GM12878 (cell line): ENCODE results near the gene HMGCS1. TPM values are rescaled to one million over a fixed set of nuclear protein-coding genes. Genes with fewer than 3 reads are reported as not detected.

Source experiments
- CHD2 ChIP-seq: IDR thresholded peaks from 2 replicates; pipeline ENCODE4 v1.6.1; 2011; ENCODE audit warnings: low read depth, low read length, improper control_type of control experiment, borderline replicate concordance
- FOS ChIP-seq: IDR thresholded peaks from 3 replicates; pipeline ENCODE4 v1.6.1; 2011; ENCODE audit warnings: borderline replicate concordance; ENCODE audit not compliant: insufficient read length; ENCODE audit errors: extremely low read depth
- LARP7 ChIP-seq: fragments of 450-650 bp; IDR thresholded peaks from 2 replicates; pipeline ENCODE4 v1.6.1; 2017; ENCODE audit warnings: mild to moderate bottlenecking
- PAX5 ChIP-seq: IDR thresholded peaks from 2 replicates; pipeline ENCODE4 v1.6.1; 2011; ENCODE audit warnings: low read depth, low read length, borderline replicate concordance
- PAX8 ChIP-seq: fragments of 450-650 bp; IDR thresholded peaks from 2 replicates; pipeline ENCODE4 v1.6.1; 2017; ENCODE audit warnings: mild to moderate bottlenecking, moderate library complexity
- RCOR1 ChIP-seq: conservative IDR thresholded peaks from 2 replicates; pipeline ENCODE4 v1.6.1; 2012; ENCODE audit warnings: low read depth, low read length, improper control_type of control experiment
- RELA ChIP-seq: fragments of 450-650 bp; IDR thresholded peaks from 2 replicates; pipeline ENCODE4 v1.8.0; 2014; ENCODE audit warnings: borderline replicate concordance; ENCODE audit not compliant: partially characterized antibody
- SIX5 ChIP-seq: IDR thresholded peaks from 2 replicates; pipeline ENCODE4 v1.6.1; 2011; ENCODE audit warnings: mild to moderate bottlenecking, low read depth, low read length, moderate library complexity; ENCODE audit not compliant: severe bottlenecking
- SMAD1 ChIP-seq: fragments of 450-650 bp; IDR thresholded peaks from 2 replicates; pipeline ENCODE4 v1.6.1; 2018; ENCODE audit warnings: mild to moderate bottlenecking, low read depth; ENCODE audit not compliant: partially characterized antibody
- YBX1 ChIP-seq: fragments of 450-650 bp; IDR thresholded peaks from 2 replicates; pipeline ENCODE4 v1.6.1; 2016; ENCODE audit warnings: antibody characterized with exemption
- polyA plus RNA-seq, 11 experiments: library from polyadenylated mRNA; depleted of rRNA in 4 of 11; unstranded in 6 of 11; stranded (reverse) in 5 of 11; fragments of >200 nt; fragmentation: Nextera tagmentation in 4 of 11; fragmentation: Illumina TruSeq in 1 of 11; extraction: Ambion mirVana in 4 of 11; extraction: Trizol in 1 of 11; gene quantifications; 1 replicate in 1 of 11; 2 replicates in 10 of 11; pipeline versions ENCODE4 v1.2.1 to v1.2.3, GENCODE V29; 2011 to 2016; ENCODE audit warnings: inconsistent platforms in 2 of 11, missing spikeins in 2 of 11, low read depth in 1 of 11
- total RNA-seq, 4 experiments: library from RNA; depleted of rRNA in 3 of 4; stranded (reverse); fragments of >200 nt in 3 of 4; fragmentation: Illumina TruSeq in 1 of 4; extraction: Trizol in 1 of 4; gene quantifications; 2 replicates each; pipeline versions ENCODE4 v1.2.1 to v1.2.3, GENCODE V29; 2013 to 2021
- TF ChIP-seq, protein P1 (sequence below): IDR thresholded peaks from 2 replicates; pipeline ENCODE4 v1.6.1; 2011; ENCODE audit warnings: mild to moderate bottlenecking, low read depth, low read length, moderate library complexity; ENCODE audit not compliant: insufficient replicate concordance
- TF ChIP-seq, protein P2 (sequence below): fragments of 450-650 bp; IDR thresholded peaks from 2 replicates; pipeline ENCODE4 v1.6.1; 2016; ENCODE audit warnings: mild to moderate bottlenecking
- TF ChIP-seq, protein P3 (sequence below): IDR thresholded peaks from 2 replicates; pipeline ENCODE4 v1.6.1; 2012; ENCODE audit warnings: low read depth, low read length, improper control_type of control experiment
- TF ChIP-seq, protein P4 (sequence below): IDR thresholded peaks from 2 replicates; pipeline ENCODE4 v1.6.1; 2011; ENCODE audit warnings: borderline replicate concordance, low read depth, mild to moderate bottlenecking, moderate library complexity, mixed read lengths, low read length; ENCODE audit not compliant: insufficient read depth; ENCODE audit errors: extremely low read length
- TF ChIP-seq, protein P5 (sequence below): fragments of 150-350 bp; IDR thresholded peaks from 2 replicates; pipeline ENCODE4 v1.6.1; 2014; ENCODE audit warnings: mild to moderate bottlenecking, low read depth, low read length
- TF ChIP-seq, protein P6 (sequence below): fragments of 450-650 bp; IDR thresholded peaks from 2 replicates; pipeline ENCODE4 v1.6.1; 2017; ENCODE audit warnings: low read depth, mild to moderate bottlenecking, moderate library complexity
- TF ChIP-seq, protein P7 (sequence below): fragments of 450-650 bp; IDR thresholded peaks from 2 replicates; pipeline ENCODE4 v1.6.1; 2017; ENCODE audit warnings: borderline replicate concordance
- TF ChIP-seq, protein P8 (sequence below): IDR thresholded peaks from 2 replicates; pipeline ENCODE4 v1.6.1; 2011; ENCODE audit warnings: borderline replicate concordance, low read depth, mild to moderate bottlenecking, moderate library complexity, low read length; ENCODE audit not compliant: insufficient read depth, poor library complexity, severe bottlenecking

Gene HMGCS1
- total and polyA plus RNA-seq, 10 of the 15 experiments (the other 5 are each of a cell fraction or from before 2014, with no cell fraction given), result 24.0 to 193 (median 108) TPM

DNA sequence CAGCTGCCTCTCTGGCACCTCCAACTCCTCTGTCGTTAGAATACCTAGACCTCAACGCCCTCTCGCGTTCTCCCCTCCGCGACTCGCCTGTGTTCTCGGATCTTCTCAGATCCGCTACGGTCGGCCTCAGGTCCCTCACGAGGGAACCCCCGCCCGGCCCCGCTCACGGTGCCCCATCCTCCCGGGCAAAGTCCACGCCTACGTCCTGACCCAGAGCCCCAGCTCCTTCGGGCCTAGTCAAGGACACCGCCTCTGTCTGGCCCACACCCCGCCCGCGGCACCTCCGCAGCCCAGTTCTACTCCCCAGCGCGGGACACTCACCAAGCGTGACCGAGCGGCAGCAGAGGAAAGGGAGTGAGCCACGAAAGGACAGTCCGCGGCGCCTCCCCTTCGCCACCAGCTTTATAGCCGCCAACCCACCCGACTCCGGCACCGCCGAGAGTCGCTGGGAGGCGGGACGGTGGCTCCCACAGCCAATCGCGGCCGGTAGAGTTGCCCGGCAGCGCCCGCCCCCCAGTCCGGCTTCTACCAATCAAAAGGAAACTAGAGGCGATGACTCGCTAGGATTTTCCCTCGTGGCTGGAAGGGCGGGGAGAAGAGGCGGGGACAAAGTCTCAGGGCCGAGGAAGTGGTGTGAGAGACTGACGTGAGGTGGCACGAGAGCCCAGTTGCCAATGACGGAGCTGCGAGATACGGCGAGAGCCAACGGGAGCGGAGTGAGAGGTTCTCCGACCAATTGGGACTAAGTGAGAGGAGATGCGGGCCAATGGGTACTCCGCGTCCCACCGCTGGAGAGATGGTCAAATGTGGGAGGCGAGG, at the start of gene HMGCS1 (continued):
- TF ChIP-seq, protein P1, sequence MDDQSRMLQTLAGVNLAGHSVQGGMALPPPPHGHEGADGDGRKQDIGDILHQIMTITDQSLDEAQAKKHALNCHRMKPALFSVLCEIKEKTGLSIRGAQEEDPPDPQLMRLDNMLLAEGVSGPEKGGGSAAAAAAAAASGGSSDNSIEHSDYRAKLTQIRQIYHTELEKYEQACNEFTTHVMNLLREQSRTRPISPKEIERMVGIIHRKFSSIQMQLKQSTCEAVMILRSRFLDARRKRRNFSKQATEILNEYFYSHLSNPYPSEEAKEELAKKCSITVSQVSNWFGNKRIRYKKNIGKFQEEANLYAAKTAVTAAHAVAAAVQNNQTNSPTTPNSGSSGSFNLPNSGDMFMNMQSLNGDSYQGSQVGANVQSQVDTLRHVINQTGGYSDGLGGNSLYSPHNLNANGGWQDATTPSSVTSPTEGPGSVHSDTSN, result peak; percentile 96
- TF ChIP-seq, protein P2, sequence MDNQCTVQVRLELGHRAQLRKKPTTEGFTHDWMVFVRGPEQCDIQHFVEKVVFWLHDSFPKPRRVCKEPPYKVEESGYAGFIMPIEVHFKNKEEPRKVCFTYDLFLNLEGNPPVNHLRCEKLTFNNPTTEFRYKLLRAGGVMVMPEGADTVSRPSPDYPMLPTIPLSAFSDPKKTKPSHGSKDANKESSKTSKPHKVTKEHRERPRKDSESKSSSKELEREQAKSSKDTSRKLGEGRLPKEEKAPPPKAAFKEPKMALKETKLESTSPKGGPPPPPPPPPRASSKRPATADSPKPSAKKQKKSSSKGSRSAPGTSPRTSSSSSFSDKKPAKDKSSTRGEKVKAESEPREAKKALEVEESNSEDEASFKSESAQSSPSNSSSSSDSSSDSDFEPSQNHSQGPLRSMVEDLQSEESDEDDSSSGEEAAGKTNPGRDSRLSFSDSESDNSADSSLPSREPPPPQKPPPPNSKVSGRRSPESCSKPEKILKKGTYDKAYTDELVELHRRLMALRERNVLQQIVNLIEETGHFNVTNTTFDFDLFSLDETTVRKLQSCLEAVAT, result peak; percentile 84; the same call in 1 of the 2 replicates
- TF ChIP-seq, protein P3, sequence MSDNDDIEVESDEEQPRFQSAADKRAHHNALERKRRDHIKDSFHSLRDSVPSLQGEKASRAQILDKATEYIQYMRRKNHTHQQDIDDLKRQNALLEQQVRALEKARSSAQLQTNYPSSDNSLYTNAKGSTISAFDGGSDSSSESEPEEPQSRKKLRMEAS, result peak; percentile 1; the same call in 1 of the 2 replicates
- TF ChIP-seq PAX5 (peak; percentile 96), RELA (peak; percentile 98), LARP7 (peak; percentile 83), SMAD1 (peak; percentile 55), PAX8 (no peak), CHD2 (peak; percentile 95), YBX1 (no peak), FOS (peak; percentile 99), RCOR1 (peak; percentile 76; the same call in 1 of the 2 replicates), SIX5 (no peak)
- TF ChIP-seq, protein P4, sequence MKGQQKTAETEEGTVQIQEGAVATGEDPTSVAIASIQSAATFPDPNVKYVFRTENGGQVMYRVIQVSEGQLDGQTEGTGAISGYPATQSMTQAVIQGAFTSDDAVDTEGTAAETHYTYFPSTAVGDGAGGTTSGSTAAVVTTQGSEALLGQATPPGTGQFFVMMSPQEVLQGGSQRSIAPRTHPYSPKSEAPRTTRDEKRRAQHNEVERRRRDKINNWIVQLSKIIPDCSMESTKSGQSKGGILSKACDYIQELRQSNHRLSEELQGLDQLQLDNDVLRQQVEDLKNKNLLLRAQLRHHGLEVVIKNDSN, result peak; percentile 28
- TF ChIP-seq, protein P5, sequence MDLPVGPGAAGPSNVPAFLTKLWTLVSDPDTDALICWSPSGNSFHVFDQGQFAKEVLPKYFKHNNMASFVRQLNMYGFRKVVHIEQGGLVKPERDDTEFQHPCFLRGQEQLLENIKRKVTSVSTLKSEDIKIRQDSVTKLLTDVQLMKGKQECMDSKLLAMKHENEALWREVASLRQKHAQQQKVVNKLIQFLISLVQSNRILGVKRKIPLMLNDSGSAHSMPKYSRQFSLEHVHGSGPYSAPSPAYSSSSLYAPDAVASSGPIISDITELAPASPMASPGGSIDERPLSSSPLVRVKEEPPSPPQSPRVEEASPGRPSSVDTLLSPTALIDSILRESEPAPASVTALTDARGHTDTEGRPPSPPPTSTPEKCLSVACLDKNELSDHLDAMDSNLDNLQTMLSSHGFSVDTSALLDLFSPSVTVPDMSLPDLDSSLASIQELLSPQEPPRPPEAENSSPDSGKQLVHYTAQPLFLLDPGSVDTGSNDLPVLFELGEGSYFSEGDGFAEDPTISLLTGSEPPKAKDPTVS, result no peak
- TF ChIP-seq, protein P6, sequence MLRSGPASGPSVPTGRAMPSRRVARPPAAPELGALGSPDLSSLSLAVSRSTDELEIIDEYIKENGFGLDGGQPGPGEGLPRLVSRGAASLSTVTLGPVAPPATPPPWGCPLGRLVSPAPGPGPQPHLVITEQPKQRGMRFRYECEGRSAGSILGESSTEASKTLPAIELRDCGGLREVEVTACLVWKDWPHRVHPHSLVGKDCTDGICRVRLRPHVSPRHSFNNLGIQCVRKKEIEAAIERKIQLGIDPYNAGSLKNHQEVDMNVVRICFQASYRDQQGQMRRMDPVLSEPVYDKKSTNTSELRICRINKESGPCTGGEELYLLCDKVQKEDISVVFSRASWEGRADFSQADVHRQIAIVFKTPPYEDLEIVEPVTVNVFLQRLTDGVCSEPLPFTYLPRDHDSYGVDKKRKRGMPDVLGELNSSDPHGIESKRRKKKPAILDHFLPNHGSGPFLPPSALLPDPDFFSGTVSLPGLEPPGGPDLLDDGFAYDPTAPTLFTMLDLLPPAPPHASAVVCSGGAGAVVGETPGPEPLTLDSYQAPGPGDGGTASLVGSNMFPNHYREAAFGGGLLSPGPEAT, result peak; percentile 61; the same call in 1 of the 2 replicates
- TF ChIP-seq, protein P7, sequence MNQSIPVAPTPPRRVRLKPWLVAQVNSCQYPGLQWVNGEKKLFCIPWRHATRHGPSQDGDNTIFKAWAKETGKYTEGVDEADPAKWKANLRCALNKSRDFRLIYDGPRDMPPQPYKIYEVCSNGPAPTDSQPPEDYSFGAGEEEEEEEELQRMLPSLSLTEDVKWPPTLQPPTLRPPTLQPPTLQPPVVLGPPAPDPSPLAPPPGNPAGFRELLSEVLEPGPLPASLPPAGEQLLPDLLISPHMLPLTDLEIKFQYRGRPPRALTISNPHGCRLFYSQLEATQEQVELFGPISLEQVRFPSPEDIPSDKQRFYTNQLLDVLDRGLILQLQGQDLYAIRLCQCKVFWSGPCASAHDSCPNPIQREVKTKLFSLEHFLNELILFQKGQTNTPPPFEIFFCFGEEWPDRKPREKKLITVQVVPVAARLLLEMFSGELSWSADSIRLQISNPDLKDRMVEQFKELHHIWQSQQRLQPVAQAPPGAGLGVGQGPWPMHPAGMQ, result no peak
- TF ChIP-seq, protein P8, sequence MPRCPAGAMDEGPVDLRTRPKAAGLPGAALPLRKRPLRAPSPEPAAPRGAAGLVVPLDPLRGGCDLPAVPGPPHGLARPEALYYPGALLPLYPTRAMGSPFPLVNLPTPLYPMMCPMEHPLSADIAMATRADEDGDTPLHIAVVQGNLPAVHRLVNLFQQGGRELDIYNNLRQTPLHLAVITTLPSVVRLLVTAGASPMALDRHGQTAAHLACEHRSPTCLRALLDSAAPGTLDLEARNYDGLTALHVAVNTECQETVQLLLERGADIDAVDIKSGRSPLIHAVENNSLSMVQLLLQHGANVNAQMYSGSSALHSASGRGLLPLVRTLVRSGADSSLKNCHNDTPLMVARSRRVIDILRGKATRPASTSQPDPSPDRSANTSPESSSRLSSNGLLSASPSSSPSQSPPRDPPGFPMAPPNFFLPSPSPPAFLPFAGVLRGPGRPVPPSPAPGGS, result no peak
